Fibroblast of lung (primary cell): Measurements from ENCODE around the gene OLFM3. TPM values are rescaled to one million over a fixed set of nuclear protein-coding genes. Genes with fewer than 3 reads are reported as not detected.

Experiments
- DNase-seq, 2 donors: peaks; one replicate each; pipeline versions ENCODE4 v3.0.0 to v3.0.0-alpha.2; 2010; ENCODE audit warnings: low read depth in 2 of 2
- H2AFZ ChIP-seq: 2 replicates; pipeline ENCODE4 v1.5.1; 2012; ENCODE audit warnings: low read length, control low read depth, inconsistent platforms
- H3K27ac ChIP-seq: 2 replicates; pipeline ENCODE4 v1.5.1; 2011; ENCODE audit warnings: low read length, control low read depth; ENCODE audit not compliant: insufficient read depth
- H3K27me3 ChIP-seq: 2 replicates; pipeline ENCODE4 v1.5.1; 2011; ENCODE audit warnings: mild to moderate bottlenecking, low read length; ENCODE audit not compliant: control insufficient read depth, insufficient read depth
- H3K36me3 ChIP-seq: 2 replicates; pipeline ENCODE4 v1.5.1; 2011; ENCODE audit warnings: low read length; ENCODE audit not compliant: control insufficient read depth, insufficient read depth
- H3K4me1 ChIP-seq: 2 replicates; pipeline ENCODE4 v1.5.1; 2011; ENCODE audit warnings: low read length; ENCODE audit not compliant: control insufficient read depth, insufficient read depth; ENCODE audit errors: extremely low read depth
- H3K4me2 ChIP-seq: 2 replicates; pipeline ENCODE4 v1.5.1; 2011; ENCODE audit warnings: low read length, control low read depth; ENCODE audit not compliant: insufficient read depth; ENCODE audit errors: extremely low read depth
- H3K4me3 ChIP-seq, 4 experiments: fragments of 200-600 bp in 1 of 4; sonication (generic) in 1 of 4; replicated peaks in 1 of 4; 2 replicates each; pipeline ENCODE4 v1.5.1; 2011 to 2016; ENCODE audit warnings: low read length in 4 of 4, low read depth in 3 of 4, mild to moderate bottlenecking in 3 of 4, control low read depth in 2 of 4, inconsistent platforms in 1 of 4, mixed read lengths in 1 of 4; ENCODE audit not compliant: insufficient read depth in 1 of 4; ENCODE audit errors: control extremely low read depth in 1 of 4
- H3K79me2 ChIP-seq: 2 replicates; pipeline ENCODE4 v1.5.1; 2012; ENCODE audit warnings: mild to moderate bottlenecking, low read length, inconsistent platforms; ENCODE audit not compliant: control insufficient read depth, insufficient read depth
- H3K9ac ChIP-seq: 2 replicates; pipeline ENCODE4 v1.5.1; 2011; ENCODE audit warnings: mild to moderate bottlenecking, low read length, control low read depth; ENCODE audit not compliant: insufficient read depth
- H3K9me3 ChIP-seq: 2 replicates; pipeline ENCODE4 v1.5.1; 2012; ENCODE audit warnings: low read depth, low read length; ENCODE audit not compliant: control insufficient read depth, insufficient read depth
- H4K20me1 ChIP-seq: 2 replicates; pipeline ENCODE4 v1.5.1; 2011; ENCODE audit warnings: low read length; ENCODE audit not compliant: control insufficient read depth, insufficient read depth; ENCODE audit errors: extremely low read depth
- CTCF ChIP-seq, 2 donors: IDR thresholded peaks in 1 of 2; conservative IDR thresholded peaks in 1 of 2; 1 replicate in 1 of 2; 2 replicates in 1 of 2; pipeline ENCODE4 v1.5.1; 2011 to 2012; ENCODE audit warnings: low read length in 2 of 2, control low read depth in 1 of 2, inconsistent platforms in 1 of 2, low read depth in 1 of 2, mild to moderate bottlenecking in 1 of 2
- EZH2 ChIP-seq: IDR thresholded peaks from 2 replicates; pipeline ENCODE4 v1.5.1; 2012; ENCODE audit warnings: low read length, control low read depth, mild to moderate bottlenecking; ENCODE audit errors: missing control alignments
- polyA plus RNA-seq, 2 donors: library from polyadenylated mRNA; depleted of rRNA in 1 of 2; stranded (reverse) in 1 of 2; unstranded in 1 of 2; fragments of >200 nt; gene quantifications; 2 replicates each; pipeline ENCODE4 v1.2.1, GENCODE V29; 2011 to 2012; ENCODE audit warnings: missing spikeins in 1 of 2
- total RNA-seq: library from RNA; depleted of rRNA; stranded (reverse); fragments of >200 nt; gene quantifications from 2 replicates; pipeline ENCODE4 v1.2.1, GENCODE V29; 2014

The OLFM3 gene
- total and polyA plus RNA-seq, 2 donors (not counting 1 experiment from before 2014, with no cell fraction given): not detected

DNA sequence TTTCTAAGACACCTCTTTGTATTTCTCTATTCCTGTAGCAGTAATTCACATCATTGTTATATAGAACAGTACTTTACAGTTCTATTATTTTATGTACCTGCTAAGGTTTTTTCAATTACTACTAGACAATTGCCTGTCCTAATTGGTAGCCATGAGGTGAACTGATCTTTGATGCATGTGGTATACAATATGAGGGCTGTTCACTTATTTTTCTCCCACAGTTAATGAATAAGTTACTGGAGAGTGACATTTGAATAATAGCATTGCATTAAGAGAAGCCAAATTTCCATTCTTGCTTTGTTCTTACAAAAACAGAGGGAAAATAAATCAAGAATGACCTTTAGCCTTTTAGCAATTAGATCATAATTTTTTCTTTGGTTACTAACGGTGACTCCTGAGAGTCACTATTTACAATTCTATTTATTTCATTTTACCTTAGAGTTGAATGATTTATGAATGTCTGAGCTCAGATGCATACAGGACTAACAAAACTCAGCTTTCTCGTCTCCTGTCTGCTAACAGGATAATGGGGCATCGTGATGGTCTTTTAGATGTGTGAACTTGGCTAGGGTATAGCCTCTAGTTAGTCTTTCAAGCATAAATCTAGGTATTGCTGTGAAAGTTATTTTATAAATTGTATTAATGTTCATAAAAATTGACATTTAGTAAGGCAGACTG lies 54.1 kb downstream of the OLFM3 start:
- no peaks in the 10 kb centered on the region for H3K27me3 ChIP-seq
- H3K4me3 ChIP-seq: no peak overlapping the region
- H3K9ac ChIP-seq: no peak overlapping the region
- H3K79me2 ChIP-seq: no peaks in the 10 kb centered on the region
- H4K20me1 ChIP-seq: no peaks in the 10 kb centered on the region
- no peak overlapping the region for H2AFZ ChIP-seq
- DNase-seq: no peak
- TF ChIP-seq EZH2 (no peak), CTCF (conservative IDR thresholded peaks at IDR 0.05 in 1 of 2, IDR thresholded peaks at IDR 0.05 in 1 of 2; ENCODE audit: low read depth in 1 of 2, low read length in 2 of 2) (no peak)
- H3K9me3 ChIP-seq: no peaks in the 10 kb centered on the region
- H3K4me2 ChIP-seq: no peak overlapping the region
- no peak overlapping the region for H3K27ac ChIP-seq
- no peaks in the 10 kb centered on the region for H3K36me3 ChIP-seq
- no peaks in the 10 kb centered on the region for H3K4me1 ChIP-seq

DNA sequence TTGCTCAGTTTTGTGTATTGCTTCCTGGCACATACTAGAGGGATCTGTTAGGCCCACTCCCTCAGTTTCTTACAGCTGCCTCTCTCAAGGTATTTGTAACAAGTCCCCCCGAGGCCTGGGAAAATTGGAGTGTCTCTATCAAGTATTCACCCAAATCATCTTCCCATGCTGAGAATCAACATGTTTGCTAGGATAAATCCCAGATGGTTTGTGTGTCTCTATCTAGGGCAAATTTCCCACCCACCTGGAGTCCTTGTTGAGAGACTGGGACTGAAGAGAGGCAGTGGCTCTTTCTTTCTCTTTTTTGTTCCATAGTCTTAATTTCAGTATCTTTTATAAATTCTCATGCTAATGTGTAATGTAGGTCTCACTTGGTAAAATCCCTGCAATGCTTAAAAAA lies 58.0 kb downstream of the OLFM3 start:
- no peaks in the 10 kb centered on the region for H3K79me2 ChIP-seq
- H3K4me1 ChIP-seq: no peaks in the 10 kb centered on the region
- H3K4me2 ChIP-seq: no peak overlapping the region
- H3K27me3 ChIP-seq: no peaks in the 10 kb centered on the region
- TF ChIP-seq CTCF (conservative IDR thresholded peaks at IDR 0.05 in 1 of 2, IDR thresholded peaks at IDR 0.05 in 1 of 2; ENCODE audit: low read depth in 1 of 2, low read length in 2 of 2): no peak
- TF ChIP-seq EZH2: no peak
- no peak overlapping the region for H3K4me3 ChIP-seq
- H3K36me3 ChIP-seq: no peaks in the 10 kb centered on the region
- H3K27ac ChIP-seq: no peak overlapping the region
- no peak overlapping the region for H2AFZ ChIP-seq
- no peaks in the 10 kb centered on the region for H4K20me1 ChIP-seq
- H3K9me3 ChIP-seq: no peaks in the 10 kb centered on the region
- no peak overlapping the region for H3K9ac ChIP-seq
- no peak for DNase-seq

DNA sequence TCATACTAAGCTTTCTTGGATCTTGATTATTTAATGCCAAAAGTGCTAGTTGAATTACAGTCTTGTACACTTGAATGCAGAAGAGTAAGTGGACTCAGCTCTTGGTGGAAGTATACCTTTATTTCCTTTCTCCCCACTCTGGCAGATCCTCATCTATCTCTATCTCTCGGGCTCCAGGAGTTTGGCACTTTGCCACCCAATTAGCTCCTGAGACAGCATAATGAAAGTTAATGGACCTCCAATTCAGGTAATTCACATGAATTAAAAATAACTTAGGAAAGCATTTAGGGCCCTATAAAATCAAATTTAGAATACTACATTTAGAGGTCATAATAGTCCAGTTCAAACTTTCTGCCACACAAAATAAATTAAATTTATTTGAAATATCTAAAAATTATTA lies 67.4 kb downstream of the OLFM3 start:
- no peak for DNase-seq
- H3K4me1 ChIP-seq: no peaks in the 10 kb centered on the region
- H3K27ac ChIP-seq: no peak overlapping the region
- no peak overlapping the region for H2AFZ ChIP-seq
- no peak overlapping the region for H3K4me3 ChIP-seq
- TF ChIP-seq CTCF (conservative IDR thresholded peaks at IDR 0.05 in 1 of 2, IDR thresholded peaks at IDR 0.05 in 1 of 2; ENCODE audit: low read depth in 1 of 2, low read length in 2 of 2): no peak
- no peak for TF ChIP-seq EZH2
- H3K4me2 ChIP-seq: no peak overlapping the region
- no peaks in the 10 kb centered on the region for H3K27me3 ChIP-seq
- H3K36me3 ChIP-seq: no peaks in the 10 kb centered on the region
- H4K20me1 ChIP-seq: no peaks in the 10 kb centered on the region
- H3K79me2 ChIP-seq: no peaks in the 10 kb centered on the region
- no peaks in the 10 kb centered on the region for H3K9me3 ChIP-seq
- no peak overlapping the region for H3K9ac ChIP-seq
